GM18907 (cell line): Measurements from ENCODE around the gene GRHL1.
"Not testable (repeated sequence)": the region's sequence is repeated elsewhere in the genome, so short reads cannot be mapped to it uniquely, and the experiment has no call there.

ENCODE experiments used
- ATAC-seq: cut with Tn5 transposase; IDR thresholded peaks from one replicate; pipeline ENCODE4 v1.9.1; 2021; ENCODE audit warnings: mild to moderate bottlenecking, moderate library complexity; ENCODE audit not compliant: unreplicated experiment

GRHL1 gene, protein sequence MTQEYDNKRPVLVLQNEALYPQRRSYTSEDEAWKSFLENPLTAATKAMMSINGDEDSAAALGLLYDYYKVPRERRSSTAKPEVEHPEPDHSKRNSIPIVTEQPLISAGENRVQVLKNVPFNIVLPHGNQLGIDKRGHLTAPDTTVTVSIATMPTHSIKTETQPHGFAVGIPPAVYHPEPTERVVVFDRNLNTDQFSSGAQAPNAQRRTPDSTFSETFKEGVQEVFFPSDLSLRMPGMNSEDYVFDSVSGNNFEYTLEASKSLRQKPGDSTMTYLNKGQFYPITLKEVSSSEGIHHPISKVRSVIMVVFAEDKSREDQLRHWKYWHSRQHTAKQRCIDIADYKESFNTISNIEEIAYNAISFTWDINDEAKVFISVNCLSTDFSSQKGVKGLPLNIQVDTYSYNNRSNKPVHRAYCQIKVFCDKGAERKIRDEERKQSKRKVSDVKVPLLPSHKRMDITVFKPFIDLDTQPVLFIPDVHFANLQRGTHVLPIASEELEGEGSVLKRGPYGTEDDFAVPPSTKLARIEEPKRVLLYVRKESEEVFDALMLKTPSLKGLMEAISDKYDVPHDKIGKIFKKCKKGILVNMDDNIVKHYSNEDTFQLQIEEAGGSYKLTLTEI

DNA sequence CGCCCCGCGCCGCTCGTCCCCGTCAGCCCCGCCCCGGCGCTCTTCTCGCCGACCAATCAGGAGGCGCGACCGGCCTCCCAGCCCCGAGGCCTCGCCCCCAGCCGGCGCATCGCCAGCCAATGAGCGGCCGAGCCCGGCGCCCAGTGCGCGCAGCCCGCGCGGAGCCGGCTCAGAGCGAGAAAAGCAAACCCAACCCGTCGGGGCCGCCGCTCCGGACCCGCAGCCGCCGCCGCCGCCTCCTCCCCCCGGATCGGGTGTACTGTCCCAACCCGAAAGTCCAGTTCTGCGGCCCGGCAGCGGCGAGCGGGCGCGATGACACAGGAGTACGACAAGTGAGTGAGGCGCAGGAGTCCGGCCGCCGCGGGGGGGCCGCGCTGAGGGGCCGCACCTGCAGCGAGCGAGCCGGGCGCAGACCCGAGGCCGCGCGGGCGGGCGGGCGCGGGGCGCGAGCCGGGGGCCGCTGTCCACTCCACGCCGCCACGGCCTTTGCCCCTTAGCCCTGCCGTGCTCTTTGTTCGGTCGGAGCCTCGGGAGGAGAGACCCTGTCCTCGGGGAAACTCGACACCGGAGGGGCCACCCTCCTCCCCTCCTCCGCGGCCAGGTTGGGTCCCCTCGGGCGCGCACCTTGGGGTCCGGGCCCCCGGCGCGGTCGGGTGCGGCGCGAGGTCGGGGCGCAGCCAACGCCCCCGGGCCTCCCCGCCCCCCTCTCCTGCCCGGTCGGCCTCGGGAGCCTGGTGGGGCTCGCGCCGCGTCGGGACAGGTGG lies at the start of gene GRHL1:
TSS of gene GRHL1 (plus strand) at position 172 of the 764 bp plus-strand sequence. CDS start at position 313, 141 bp downstream.
- peak; percentile 93 for ATAC-seq

DNA sequence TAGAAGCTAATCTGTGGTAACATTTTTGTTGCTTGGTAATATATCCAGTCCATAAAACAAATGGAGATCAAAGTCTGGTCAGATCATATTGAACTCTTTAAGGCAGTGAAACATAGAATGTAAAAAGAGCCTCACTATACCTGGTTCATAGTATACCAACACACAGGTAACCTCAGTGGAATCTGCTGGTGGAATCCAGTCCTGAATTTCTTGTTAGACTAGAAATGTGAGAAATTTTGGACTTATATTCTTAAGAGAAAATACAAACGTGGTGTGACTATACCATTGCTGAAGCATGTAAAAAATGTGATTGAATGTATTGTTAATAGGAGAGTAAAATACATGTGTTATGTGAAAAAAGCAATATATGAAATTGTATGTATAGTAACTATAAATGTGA lies 46.1 kb upstream of the GRHL1 start:
- no peak for ATAC-seq

DNA sequence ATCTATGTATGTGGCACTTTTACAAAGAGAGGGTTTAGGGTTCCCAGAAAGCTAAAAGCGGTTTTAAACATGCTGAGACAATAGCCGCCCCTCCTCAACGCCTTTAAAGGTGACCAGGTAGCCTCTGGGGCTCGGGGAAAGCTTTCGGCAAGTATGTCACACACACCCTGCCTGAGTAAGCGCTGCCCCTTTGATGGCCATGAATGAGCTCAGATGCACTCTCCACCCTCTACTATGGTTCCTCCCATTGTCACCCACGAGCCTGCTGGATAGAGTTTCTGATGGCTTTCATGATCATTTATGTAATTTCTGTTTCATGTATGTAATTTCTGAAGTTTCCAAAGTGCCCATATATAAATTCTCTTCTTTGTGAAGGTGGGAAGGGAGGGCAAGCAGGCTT lies 44.1 kb upstream of the GRHL1 start:
- no peak for ATAC-seq

DNA sequence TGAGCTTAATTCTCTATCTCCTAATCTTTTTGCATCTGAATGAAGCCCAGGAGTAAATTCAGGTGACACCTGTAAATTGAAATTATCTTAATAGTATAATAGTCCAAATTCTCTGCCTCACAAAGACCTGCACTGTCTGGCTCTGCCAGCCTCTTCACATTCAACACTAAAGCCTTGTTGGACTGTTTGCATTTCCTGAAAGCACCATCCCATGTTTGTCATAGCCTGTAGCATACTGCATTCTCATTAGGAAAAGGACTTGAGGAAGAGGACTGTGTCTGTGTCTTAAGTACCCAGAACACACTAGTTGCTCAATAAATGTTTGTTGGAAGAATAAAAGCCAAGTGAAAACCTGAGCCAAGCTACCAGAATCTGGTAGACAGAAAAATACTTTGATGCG lies 42.9 kb upstream of the GRHL1 start:
- ATAC-seq: no peak

DNA sequence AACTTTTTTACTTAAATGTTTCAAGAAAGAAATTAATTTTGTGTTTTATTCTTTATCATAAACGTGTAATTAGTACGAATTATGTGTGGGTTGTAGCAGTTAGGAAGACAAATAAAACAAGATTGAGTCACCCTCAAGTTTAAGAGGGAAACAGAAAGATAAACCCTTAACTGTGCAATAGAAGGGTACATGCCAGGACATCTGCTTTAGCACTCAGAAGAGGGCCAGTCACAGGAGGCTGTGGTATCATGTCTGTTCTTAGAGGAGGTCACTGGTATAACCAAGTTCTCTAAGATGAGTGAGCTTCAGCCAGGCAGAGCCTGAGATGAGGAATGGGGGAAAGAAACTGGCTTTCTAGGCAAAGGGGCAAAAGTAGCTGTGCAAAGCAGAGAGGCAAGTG lies 42.4 kb upstream of the GRHL1 start:
- ATAC-seq: no peak

DNA sequence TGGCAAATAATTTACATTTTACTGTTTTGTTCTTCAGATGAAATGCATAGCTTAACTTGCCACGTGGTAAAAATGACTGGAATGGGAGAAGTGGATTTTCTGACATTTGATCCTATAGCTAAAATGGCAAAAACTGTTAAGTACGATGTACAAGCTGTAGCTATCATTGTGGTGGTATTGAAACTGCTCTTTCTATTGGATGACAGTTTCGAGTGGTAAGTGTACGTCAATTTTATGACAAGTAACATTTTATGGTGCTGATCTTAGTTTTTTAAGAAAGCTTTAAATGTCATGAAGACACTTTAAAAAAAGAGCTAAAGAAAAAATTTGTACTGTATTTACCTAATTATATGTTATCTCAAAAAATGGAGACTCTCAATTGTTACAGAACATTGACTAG lies 40.8 kb upstream of the GRHL1 start:
- no peak for ATAC-seq

DNA sequence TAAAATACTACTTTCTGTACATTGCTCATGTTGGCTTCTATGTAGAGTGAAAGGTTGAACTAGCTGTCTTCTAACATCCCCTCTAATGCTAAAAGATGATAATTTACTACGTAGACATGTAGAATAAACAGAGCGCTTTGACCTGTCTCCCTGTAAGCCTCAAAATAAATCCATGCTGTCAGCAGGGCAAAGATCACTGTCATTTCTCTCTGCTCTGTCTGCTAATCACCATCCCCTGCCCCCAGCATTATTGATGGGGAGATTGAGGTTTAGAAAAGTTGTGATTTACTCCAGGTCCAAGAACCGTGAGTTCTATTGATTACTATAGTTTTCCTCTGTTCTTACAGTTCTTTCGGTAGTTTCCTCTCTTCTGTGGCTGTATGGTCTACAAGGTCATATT lies 39.0 kb upstream of the GRHL1 start:
- ATAC-seq: no peak

DNA sequence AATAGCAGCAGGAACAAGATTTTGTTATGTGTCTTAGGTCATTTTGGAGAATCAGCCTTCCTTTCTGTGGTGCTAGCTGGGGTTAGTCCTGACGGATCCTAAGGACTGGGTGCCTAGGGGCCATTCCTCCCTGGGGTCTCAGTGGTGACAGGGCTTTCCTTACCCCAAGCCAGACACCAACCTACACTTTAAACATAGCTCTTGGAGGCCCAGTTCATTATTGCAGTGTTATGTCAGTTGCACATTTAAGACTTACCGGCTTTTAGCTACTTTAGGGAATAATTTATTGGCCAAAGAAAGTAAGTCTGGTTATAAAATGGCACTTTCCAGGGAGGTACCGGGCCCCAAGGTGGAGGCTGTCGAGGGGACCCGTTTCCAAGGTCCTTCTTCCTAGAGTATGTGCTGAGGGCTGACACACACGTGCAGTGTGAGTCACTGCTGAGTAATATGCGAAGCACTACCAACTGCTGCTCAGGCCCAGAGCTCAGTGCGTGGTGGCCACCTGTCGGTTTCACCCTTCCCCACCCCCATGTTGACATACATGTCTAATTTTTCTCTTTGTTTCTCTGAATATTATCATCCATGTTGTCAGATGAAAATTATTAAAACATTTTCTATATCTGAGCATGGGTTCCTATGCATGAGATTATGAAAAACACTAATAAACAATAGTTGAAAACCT lies 37.0 kb upstream of the GRHL1 start:
- ATAC-seq: peak; percentile 91

DNA sequence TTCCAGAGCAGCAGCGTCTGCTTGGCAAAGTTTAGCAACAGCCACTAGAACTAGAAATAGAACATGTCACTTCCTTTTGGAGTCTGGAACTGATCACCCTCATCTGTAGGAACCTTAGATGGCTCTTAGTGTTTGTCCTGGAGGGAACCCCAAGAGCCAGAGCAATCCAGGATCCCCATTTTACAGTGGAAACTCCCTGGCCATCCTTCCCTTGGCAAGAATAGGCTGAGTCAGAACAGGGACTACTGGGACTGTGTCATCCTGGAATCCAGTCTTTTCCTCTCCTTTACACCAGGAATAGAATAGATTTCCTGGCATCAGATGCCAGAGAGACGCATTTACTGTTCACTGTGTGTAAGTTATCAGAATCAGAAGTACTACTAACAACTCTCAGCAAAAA lies 33.2 kb upstream of the GRHL1 start:
- no peak for ATAC-seq

DNA sequence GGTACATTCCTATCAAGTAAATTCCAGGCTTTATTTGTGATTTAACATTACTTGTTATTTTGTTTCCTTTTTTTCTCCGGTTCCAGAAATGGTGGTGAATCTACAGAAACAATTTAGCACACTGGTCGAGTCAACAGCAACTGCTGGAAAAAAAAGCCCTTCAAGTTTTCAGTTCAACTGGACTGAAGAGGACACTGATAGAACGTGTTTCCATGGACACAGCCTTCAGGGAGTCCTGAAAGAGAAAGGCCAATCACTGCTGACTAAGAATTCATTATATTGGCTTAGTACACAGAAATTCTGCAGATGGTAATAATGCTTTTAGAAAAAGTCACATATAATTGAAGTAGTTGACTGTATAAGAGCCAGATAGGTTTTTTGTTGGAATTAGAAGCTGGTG lies 32.0 kb upstream of the GRHL1 start:
- ATAC-seq: no peak

DNA sequence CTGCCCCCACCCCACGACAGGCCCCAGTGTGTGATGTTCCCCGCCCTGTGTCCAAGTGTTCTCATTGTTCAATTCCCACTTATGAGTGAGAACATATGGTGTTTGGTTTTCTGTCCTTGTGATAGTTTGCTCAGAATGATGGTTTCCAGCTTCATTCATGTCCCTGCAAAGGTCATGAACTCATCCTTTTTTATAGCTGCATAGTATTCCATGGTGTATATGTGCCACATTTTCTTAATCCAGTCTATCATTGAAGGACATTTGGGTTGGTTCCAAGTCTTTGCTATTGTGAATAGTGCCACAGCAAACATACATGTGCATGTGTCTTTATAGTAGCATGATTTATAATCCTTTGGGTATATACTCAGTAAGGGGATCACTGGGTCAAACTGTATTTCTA lies 24.5 kb upstream of the GRHL1 start:
- not testable (repeated sequence) for ATAC-seq

DNA sequence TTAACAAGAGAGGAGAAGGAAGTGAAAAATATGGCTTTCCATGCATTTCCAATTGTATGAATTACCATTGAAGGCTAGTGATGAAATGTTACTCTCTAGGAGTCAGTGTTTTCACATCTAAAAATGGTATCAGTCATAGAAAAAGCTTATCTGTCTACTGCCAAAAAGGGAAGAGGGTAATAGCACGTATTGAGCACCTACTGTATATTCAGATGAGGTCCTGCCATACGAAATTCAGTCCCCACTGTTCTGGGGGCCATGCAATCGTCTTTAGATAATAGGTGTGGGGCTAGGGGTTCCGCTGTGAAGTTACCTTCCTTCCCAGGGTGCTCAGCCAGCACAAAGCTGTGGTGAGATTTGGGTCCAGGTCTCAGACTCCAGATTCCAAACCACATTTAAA lies 14.2 kb upstream of the GRHL1 start:
- no peak for ATAC-seq

DNA sequence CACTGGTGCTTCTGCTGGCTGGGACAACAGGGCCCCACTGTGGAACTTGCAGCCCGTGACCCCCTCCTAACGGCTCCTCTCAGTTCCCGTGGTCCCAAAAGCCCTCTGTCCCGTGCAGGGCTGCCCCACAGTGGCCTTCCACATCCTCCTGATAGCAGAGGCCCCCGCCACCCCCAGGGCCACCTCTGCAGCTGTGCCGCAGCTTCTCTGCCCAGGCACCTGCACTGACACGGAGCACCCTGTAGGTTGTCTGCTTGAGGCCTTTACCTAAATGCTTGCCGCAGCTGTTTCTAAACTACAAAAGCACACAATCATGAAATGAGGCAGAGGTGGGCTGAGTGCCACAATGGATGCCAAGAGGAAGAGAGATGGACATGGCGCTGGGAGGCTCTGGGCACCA lies 13.5 kb upstream of the GRHL1 start:
- no peak for ATAC-seq

DNA sequence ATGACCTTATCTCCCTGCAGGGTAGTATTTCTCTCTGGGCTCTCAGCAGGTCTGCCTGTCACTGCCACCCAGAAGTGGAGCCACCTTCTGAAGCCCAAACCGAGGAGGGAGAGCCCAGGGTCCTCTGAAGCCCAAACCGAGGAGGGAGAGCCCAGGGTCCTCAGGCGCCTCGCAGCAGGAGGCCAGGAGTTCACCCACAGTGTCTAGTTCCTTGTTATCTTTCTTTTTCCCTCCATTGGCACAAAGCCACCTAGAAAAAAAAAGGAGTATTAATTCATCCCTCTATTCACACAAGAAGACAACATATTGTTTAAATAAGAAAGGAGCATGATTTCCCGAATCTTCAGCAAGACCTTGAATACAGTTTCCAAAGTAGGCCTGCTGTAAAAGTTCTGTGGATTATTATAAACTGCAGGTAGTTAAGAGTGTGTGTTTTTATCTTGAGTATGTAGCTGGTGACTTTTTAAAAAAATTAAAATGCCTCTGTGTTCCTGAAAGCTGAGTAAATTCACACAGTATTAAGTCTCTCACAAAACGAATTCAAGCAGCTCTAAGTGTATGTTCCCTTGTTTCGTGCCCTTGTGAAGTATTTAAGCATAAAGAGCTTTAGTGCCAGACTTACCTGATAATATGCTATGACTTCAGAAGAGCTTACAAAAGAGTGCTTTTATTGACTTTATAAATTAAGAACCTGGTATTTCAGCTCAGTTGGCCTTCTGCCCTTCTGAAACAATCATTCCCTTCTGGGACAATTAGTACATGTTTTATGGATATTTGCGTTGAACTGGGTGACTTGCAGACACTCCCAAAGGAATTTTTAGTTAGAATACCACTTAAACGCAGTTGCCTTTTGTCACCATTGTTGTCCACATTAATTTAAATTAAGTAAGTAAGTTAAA lies 11.7 kb upstream of the GRHL1 start:
- ATAC-seq: no peak

DNA sequence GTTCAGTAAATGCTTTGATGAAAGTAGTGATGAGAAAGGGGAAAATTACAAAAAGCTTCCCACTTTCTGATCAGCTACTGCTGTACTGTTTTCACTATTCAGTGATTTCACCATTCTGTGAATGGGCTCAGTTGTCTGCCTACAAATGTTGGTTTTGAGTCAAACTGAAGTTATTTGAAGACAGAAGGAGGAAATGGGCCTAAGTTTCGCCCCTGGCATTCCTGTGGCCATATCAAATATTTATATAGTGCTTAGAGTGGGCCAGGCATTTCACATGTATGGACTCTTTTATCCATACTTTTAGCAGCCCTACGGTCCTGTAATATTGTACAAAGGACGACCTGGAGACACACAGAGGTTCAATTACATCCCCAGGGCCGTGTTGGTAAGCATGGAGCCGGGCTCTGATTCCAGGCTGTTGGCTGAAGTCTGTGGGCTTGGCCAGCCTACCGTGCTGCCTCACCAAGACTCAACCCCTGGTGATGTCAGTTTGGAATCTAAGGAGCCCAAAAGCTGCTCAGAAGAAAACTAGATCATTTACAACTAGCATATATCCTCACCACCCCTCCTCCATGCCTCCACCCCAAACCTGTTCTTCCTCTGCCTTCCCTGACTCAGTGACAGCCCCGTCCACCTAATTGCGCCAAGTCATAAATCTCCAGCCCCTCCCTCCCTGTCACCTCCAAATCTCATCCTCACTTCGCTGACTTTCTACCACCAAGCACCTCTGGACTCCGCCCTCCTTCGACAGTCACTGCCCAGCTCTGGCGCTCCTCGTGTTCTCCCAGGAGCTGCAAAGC lies 10.1 kb upstream of the GRHL1 start:
- no peak for ATAC-seq

DNA sequence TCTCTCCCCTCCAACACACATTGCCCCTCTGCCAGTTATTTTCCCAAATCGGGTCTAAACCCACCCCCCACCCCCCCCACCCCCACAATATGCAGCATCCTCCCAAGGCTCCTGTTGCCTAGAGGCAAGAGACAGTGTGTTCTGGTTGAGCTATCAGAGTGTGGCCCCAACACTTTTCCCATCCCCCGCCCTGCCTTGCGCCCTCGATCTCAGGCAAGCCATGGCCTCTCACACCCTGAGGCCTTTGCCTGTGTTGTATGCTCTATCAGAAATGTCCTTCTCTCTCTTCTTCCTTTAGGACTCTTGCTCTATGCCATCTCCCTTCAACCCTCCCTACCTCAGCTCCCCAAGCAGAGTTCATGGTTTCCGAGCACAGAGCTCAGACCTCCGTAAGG lies 9.5 kb upstream of the GRHL1 start:
- ATAC-seq: no peak

DNA sequence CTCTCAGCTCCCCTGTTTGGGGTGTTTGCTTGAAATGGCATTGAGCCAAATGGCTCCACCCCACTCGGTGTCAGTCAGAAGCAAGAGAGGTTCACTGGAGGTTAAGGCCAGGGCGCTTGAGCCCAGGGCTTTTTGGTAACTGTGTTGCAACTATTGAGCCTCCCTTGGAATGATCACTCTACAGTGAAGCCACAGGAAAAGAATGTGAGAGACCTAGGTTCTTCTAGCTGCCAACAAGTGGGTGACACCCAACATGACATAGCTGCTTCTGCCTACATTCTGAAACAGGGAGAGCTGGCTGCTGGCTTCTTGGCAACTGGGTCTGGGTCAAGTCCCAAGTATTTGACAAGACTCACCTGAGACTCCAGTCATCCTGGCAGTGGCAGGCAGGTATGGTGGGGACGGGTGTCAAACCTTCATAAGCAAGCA lies 7.1 kb upstream of the GRHL1 start:
- ATAC-seq: no peak

DNA sequence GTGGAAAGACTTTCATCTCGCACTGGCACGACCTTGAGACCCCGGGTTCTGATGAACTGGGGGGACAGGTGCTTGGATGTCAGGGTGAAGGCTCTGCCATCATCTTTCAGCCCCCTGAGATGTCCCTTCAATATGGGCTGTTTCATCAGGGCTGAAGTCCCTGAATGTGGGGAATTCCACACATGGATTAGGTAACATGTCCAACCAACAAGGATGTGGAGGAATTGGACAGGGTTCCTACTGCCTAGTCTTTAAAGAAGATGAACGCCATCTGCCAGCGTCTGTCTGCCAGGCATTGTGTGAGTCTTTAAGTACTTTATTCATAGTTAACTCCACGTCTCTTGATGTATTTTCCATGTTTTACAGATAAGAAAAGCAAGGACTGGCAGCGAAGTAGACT lies 5.9 kb upstream of the GRHL1 start:
- no peak for ATAC-seq

DNA sequence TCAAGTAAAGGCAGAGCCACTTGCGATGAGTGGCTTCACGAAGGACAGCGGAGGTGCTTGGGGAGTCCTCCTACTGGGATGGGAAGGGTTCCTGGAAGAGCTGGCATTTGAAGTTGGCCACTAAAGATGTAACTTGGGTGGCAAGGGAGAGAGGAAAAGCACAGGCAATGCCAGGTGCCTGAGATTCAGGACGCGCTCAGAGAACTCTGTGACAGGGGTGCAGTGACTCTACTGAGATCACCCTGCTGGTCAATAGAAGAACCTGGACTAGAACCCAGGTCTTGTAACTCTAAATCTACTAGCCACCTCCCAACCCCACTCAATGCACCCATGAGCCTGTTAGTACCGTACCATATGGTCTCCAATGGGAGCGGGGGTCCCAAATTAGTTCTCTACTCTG lies 5.4 kb upstream of the GRHL1 start:
- no peak for ATAC-seq

DNA sequence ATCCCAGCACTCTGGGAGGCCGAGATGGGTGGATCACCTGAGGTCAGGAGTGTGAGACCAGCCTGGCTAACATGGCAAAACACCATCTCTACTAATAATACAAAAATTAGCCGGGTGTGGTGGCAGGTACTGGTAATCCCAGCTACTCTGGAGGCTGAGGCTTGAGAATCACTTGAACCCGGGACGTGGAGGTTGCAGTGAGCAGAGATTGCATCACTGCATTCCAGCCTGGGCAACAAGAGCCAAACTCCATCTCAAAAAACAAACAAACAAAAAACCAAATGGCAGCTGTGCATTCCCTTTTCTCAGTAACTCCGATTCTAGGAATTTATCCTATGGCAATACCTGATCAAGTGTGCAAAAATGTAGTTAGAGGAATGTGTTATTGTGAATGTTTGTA lies 4.7 kb upstream of the GRHL1 start:
- no peak for ATAC-seq
